ENCODE measurements around the gene CCDC91. TPM values are rescaled to one million over a fixed set of nuclear protein-coding genes. Genes with fewer than 3 reads are reported as not detected.
A peak's percentile ranks its signal among the peaks of the same experiment; 100 is the strongest.

Gene CCDC91, protein sequence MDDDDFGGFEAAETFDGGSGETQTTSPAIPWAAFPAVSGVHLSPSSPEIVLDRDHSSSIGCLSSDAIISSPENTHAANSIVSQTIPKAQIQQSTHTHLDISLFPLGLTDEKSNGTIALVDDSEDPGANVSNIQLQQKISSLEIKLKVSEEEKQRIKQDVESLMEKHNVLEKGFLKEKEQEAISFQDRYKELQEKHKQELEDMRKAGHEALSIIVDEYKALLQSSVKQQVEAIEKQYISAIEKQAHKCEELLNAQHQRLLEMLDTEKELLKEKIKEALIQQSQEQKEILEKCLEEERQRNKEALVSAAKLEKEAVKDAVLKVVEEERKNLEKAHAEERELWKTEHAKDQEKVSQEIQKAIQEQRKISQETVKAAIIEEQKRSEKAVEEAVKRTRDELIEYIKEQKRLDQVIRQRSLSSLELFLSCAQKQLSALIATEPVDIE
- total RNA-seq (10 to 100 TPM; 80.0 to 84.6 TPM), polyA plus RNA-seq (10 to 100 TPM; 57.7 to 73.5 (median 70.1) TPM), total RNA-seq (40.2 to 112 (median 94.3) reads per million in 6 experiments)

DNA sequence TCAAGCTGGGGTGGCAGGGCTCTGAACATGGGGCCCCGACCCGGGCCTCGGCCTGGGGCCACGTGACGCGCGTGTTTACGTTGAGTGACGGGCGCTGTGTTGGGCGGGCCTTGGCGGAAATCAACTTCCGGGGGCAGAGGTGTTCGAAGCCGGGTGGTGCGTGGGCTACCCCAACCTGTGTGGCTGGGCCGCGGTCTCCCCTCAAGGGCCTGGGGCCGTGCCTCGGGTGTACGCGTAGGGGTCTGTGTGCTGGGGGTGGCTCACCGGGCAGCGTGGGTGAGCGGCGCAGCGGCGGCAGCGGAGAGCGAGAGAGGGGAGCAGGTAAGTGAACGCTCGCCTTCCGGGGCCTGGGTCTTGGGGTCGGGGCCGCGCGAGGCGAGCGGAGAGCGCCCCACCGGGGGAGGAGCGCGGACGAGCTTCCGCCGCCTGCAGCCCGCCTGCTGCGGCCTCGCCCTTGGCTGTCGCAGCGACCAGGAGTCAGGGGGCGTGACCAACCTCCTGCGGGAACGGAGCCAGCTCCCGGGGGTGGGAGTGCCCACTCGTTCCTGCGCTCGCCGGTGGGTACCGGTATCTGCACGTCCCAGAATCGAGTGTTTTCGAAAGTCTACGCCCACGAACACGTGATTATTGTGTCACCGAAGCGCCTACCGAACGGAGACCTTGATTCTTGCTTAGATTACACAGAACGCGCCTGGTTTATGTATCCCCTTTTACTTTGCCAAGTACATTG, at the start of gene CCDC91:
TSS of gene CCDC91 (plus strand) at position 136 of the 730 bp plus-strand sequence. CDS start 66,760 bp downstream, outside the sequence.
- Mint-ChIP-seq H3K4me3 (peak within 1 kb of the TSS; percentile 95 to 99 (median 96)), H3K27ac (peak within 1 kb of the TSS; percentile 92 to 100 (median 100)), H3K36me3 (peaks cover 17 to 33% (median 24%) of the 10 kb centered on the region in 3 donors), H3K9me3 (peaks cover 0 to 23% (median 4%) of the 10 kb centered on the region in 9 donors), H3K27me3 (no peaks in the 10 kb centered on the region), H3K4me1 (peaks cover 28 to 66% (median 62%) of the 10 kb centered on the region in 4 donors)
- ATAC-seq (peak; percentile 78 to 80), DNase-seq (peak; percentile 83 to 97 (median 94))
- POLR2A ChIA-PET = interaction anchor here (0.8 to 2.7 kb wide), 9 partner anchors 9 to 1191 kb away, joined by 3 to 13 read pairs (median 4); partner anchors contain the start of genes ERGIC2, KLHL42 and MANSC4

DNA sequence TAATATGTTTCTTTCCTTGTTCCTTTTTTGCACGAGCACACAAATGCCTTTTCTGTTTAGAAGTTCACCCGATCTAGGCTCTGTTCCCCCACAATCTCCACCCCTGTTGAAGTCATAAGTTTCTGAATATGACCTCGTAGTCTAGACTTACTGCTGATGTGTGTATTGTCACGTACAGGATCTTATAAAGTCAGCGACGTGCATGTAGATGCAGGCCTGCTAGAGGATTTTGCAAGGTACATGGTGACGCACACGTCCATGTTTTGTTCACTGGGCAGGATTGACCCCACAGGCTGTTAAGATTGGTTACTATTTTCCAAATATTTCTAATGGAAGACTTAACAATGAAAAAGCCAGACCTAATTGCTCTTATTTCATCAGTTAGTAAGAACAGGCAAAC, 46.2 kb upstream of the CCDC91 start:
- Mint-ChIP-seq H3K4me3 (no peak overlapping the region), H3K27me3 (peaks cover 0 to 2% (median 0%) of the 10 kb centered on the region in 5 donors), H3K9me3 (peaks cover 0 to 6% (median 0%) of the 10 kb centered on the region in 9 donors), H3K27ac (no peak overlapping the region), H3K36me3 (peaks cover 0 to 9% (median 0%) of the 10 kb centered on the region in 3 donors), H3K4me1 (no peaks in the 10 kb centered on the region)
- POLR2A ChIA-PET = no interaction called here
- no peak for DNase-seq
- no peak for ATAC-seq

DNA sequence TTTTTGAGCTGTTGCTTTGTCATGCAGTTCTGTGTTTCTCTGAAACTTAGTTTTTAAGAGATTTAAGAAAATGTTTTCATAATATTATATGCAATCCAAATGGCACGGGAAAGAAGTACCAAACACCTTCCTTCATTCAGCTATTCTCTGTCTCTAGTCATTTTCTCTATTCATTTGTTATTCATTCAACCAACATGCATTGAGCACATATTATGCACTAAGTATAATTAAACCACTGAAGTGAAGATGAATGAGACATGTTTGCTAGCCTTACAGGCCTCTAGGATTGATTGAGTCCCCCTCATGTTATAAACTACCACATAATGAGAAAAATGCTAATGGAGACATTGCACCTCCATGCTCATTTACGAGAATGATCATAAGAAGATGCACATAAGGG, 45.7 kb upstream of the CCDC91 start:
- H3K36me3 Mint-ChIP-seq = peaks cover 0 to 14% (median 0%) of the 10 kb centered on the region in 3 donors
- H3K27me3 Mint-ChIP-seq = peaks cover 0 to 2% (median 0%) of the 10 kb centered on the region in 5 donors
- H3K9me3 Mint-ChIP-seq = peaks cover 0 to 11% (median 0%) of the 10 kb centered on the region in 9 donors
- DNase-seq (no peak), ATAC-seq (no peak)
- H3K4me3 Mint-ChIP-seq = no peak overlapping the region
- H3K27ac Mint-ChIP-seq = no peak overlapping the region
- no peaks in the 10 kb centered on the region for H3K4me1 Mint-ChIP-seq
- POLR2A ChIA-PET = no interaction called here

DNA sequence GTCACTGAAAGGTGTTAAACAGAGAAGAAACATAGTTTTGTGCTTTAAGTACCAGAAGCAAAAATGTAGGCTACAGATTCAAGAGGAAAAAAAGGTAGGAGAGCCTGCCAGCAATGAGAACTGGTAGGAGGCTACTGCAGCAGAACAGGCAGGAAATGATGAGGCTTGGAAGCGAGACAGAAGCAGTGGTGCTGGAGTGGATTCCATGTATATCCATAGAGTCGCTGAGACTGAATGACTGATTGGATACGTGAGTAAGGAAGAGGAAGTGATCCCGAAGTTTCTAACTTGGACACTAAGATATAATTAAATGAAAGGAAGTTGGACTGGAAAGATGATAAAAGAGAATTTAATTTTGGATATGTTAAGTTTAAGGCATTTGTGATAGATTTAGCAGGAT, 45.0 kb upstream of the CCDC91 start:
- no peak for ATAC-seq
- H3K4me3 Mint-ChIP-seq = no peak overlapping the region
- H3K4me1 Mint-ChIP-seq = no peaks in the 10 kb centered on the region
- DNase-seq = no peak
- peaks cover 0 to 21% (median 0%) of the 10 kb centered on the region in 3 donors for H3K36me3 Mint-ChIP-seq
- peaks cover 0 to 18% (median 3%) of the 10 kb centered on the region in 9 donors for H3K9me3 Mint-ChIP-seq
- no peak overlapping the region for H3K27ac Mint-ChIP-seq
- peaks cover 0 to 4% (median 2%) of the 10 kb centered on the region in 5 donors for H3K27me3 Mint-ChIP-seq
- POLR2A ChIA-PET = interaction anchor here (0.7 kb wide), 1 partner anchor 86 kb away, joined by 4 read pairs; no protein-coding TSS in a partner anchor

DNA sequence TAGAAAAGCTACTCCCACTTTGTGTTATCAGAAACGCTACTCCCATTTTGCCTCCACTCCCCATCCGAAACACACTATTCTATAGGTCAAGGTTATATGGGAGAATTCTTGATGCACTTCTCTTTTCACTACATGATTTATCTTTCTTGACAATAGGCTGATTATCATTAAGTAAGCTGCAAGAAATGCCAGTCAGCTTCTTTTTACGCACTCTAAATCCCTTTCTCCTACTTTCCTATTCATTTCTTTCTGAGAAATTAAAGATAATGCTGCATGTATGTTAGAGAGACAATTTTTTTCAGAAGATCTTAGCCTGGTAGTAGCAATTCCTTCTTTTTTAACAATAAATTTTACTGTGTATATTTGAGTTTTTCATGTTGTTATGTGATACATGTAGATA, 41.0 kb upstream of the CCDC91 start:
- POLR2A ChIA-PET = no interaction called here
- no peak for ATAC-seq
- Mint-ChIP-seq H3K4me1 (no peaks in the 10 kb centered on the region), H3K36me3 (peaks cover 0 to 33% (median 0%) of the 10 kb centered on the region in 3 donors), H3K9me3 (peaks cover 0 to 41% (median 16%) of the 10 kb centered on the region in 9 donors), H3K27ac (no peak overlapping the region), H3K27me3 (peaks cover 0 to 6% (median 4%) of the 10 kb centered on the region in 5 donors), H3K4me3 (no peak overlapping the region)
- DNase-seq = no peak

DNA sequence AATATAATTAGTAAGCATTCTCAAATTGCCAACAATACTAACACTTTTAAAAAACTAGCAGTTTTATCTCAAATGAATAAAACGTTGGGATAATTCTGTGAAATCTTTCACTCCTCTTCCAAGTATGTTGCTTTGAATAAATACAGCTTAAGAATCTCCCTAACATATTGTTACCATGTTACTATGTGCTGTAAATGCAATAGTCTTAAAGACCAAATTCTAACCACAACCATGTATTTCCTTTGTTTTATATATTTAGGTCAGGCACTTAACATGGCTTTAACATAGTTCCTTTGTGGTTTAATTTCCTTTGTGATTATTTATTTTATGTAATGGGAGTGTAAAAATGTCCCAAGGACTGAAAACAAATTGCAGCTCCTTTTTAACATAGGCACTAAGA, 33.9 kb upstream of the CCDC91 start:
- Mint-ChIP-seq H3K4me1 (no peaks in the 10 kb centered on the region), H3K4me3 (no peak overlapping the region), H3K27me3 (peaks cover 0 to 5% (median 1%) of the 10 kb centered on the region in 5 donors), H3K36me3 (peaks cover 5 to 11% (median 6%) of the 10 kb centered on the region in 3 donors), H3K27ac (no peak overlapping the region), H3K9me3 (peaks cover 0 to 13% (median 8%) of the 10 kb centered on the region in 9 donors)
- POLR2A ChIA-PET = no interaction called here
- no peak for ATAC-seq
- DNase-seq = no peak

DNA sequence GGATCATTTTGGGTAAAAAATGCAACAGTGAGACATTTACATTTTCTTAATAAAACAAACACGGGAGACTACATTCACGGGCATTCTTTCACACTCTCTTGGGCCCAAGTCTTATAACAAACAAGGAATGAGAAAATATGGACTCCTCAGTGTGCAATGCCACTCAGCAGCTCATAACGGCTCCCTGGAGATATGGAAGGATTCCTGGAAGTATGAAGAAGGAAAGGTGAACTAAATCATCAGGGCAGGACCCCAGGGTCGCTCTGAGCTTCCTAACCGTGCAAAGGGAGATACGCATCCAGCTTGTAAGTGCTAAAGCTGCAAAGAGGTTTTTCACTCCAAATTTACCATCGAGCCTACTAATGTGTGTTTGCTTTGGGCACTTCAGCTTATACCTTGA, 33.5 kb upstream of the CCDC91 start:
- H3K36me3 Mint-ChIP-seq = peaks cover 5 to 11% (median 6%) of the 10 kb centered on the region in 3 donors
- H3K27ac Mint-ChIP-seq = no peak overlapping the region
- POLR2A ChIA-PET = no interaction called here
- peaks cover 0 to 5% (median 1%) of the 10 kb centered on the region in 5 donors for H3K27me3 Mint-ChIP-seq
- H3K4me3 Mint-ChIP-seq = no peak overlapping the region
- DNase-seq (no peak), ATAC-seq (no peak)
- H3K4me1 Mint-ChIP-seq = no peaks in the 10 kb centered on the region
- peaks cover 0 to 13% (median 8%) of the 10 kb centered on the region in 9 donors for H3K9me3 Mint-ChIP-seq

DNA sequence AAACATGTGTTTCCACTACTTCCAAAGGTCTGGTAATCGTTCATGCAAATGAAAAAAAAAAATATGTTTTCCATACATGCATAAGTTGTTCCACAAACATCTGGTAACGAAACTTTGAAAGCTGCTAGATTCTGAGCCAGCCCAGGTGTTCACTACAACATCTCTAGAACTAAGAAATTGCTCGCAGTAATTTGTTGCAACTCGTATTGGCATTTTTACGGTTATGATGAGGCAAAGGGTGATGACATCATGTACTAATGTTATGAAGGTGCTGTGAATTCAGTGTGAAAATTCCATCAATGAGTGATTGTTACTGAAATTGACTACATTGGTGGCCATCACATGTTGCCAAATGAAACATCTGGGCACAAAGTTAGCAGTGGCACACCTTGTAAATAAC, 31.9 kb upstream of the CCDC91 start:
- H3K4me3 Mint-ChIP-seq = no peak overlapping the region
- peaks cover 0 to 4% (median 0%) of the 10 kb centered on the region in 9 donors for H3K9me3 Mint-ChIP-seq
- DNase-seq (no peak), ATAC-seq (no peak)
- peaks cover 9 to 19% (median 17%) of the 10 kb centered on the region in 3 donors for H3K36me3 Mint-ChIP-seq
- H3K27me3 Mint-ChIP-seq = peaks cover 0 to 1% (median 0%) of the 10 kb centered on the region in 5 donors
- H3K27ac Mint-ChIP-seq = no peak overlapping the region
- H3K4me1 Mint-ChIP-seq = no peaks in the 10 kb centered on the region
- POLR2A ChIA-PET = no interaction called here

DNA sequence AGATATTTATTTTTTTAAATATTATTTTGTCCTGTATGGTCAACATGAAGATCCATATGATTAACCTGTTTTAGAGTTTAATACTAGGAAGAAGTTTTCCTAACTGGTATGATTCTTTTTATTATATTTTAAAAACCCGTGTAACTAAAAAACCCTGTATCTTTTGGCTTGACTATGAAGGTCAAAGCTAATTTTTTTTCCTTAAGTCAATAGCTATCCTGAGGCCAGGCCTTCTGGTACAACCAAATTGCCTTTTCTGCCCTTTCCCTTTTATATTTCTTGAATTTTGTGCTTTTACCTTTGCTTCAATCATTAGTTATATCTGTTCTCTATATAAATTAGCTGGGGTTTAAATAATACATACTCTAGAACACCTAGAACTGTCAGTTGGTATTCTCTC, 30.6 kb upstream of the CCDC91 start:
- Mint-ChIP-seq H3K4me3 (no peak overlapping the region), H3K27ac (no peak overlapping the region), H3K27me3 (peaks cover 0 to 2% (median 0%) of the 10 kb centered on the region in 5 donors), H3K36me3 (peaks cover 9 to 21% (median 19%) of the 10 kb centered on the region in 3 donors), H3K4me1 (no peaks in the 10 kb centered on the region), H3K9me3 (peaks cover 0 to 4% (median 0%) of the 10 kb centered on the region in 9 donors)
- DNase-seq = no peak
- no peak for ATAC-seq
- POLR2A ChIA-PET = no interaction called here

DNA sequence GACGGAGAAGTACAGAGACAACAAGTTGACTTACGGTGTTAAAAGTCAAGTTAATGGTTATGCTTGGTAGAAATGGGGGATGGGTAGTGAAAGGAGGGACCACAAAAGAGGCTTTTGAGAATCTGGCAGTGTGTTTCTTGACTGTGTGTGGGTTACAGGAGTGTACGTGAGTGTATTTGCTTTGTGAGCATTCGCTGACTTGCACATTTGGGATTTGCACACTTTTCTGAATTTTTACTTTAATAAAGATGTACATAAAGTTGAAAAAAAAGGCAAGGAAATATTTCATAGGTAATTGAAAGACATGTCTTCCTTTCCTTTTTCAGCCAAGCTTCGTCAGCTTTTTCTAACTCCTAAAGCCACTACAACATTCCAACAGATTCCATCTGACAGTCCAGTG, 28.6 kb upstream of the CCDC91 start:
- ATAC-seq (no peak), DNase-seq (no peak)
- H3K36me3 Mint-ChIP-seq = peaks cover 9 to 21% (median 17%) of the 10 kb centered on the region in 3 donors
- H3K4me3 Mint-ChIP-seq = no peak overlapping the region
- H3K27me3 Mint-ChIP-seq = peaks cover 0 to 2% (median 0%) of the 10 kb centered on the region in 5 donors
- peaks cover 0 to 4% (median 0%) of the 10 kb centered on the region in 9 donors for H3K9me3 Mint-ChIP-seq
- H3K4me1 Mint-ChIP-seq = no peaks in the 10 kb centered on the region
- POLR2A ChIA-PET = interaction anchor here (0.6 kb wide), 1 partner anchor 278 kb away, joined by 3 read pairs; no protein-coding TSS in a partner anchor
- no peak overlapping the region for H3K27ac Mint-ChIP-seq

DNA sequence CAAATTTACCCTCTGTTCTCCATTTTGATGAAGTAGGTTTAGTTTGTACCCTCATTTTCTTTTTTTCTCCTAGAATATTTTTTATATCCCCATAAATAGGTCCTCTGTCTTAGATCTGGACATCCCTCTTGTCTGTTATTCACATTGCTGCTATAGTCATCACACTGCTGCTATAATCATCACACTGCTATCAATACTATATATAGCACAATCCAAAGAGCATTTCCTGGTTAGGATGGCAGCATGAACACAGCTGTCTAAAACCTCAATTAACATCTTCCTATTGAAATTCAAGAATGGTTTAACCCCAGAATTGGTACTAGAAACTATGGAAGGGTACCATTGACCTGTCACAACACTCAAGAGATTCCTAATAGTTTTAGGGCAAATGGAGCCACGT, 27.6 kb upstream of the CCDC91 start:
- Mint-ChIP-seq H3K36me3 (peaks cover 9 to 21% (median 13%) of the 10 kb centered on the region in 3 donors), H3K9me3 (peaks cover 0 to 4% (median 0%) of the 10 kb centered on the region in 9 donors), H3K4me1 (no peaks in the 10 kb centered on the region), H3K4me3 (no peak overlapping the region), H3K27me3 (peaks cover 0 to 2% (median 0%) of the 10 kb centered on the region in 5 donors), H3K27ac (no peak overlapping the region)
- ATAC-seq = no peak
- no peak for DNase-seq
- POLR2A ChIA-PET = no interaction called here

DNA sequence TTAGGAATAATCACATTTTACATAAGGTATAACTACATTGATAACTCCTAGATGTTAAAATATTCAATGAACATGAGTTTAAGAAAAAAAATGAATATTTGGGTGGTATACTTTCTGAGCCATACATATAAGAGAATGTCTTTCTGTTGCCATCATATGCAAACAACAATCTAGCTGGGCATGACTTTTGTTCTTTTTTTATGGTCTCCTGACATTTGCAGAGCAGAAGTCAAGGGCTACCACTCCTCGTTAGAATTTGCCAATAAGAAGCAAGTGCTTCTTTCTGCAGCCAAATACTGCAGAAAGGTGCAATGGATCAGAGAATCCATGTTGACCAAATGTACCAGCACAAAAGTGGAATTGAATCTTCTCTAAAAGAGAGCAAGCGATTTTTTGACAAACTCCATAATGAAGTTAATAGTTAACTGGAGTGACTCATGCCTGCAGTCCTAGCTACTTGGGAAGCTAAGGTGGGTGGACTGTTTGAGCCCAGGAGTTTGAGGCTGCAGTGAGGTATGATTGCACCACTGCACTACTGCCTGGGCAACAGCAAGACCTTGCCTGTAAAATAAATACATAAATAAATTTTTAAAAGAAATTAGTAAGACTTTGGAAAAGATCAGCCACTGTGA, 25.5 kb upstream of the CCDC91 start:
- H3K36me3 Mint-ChIP-seq = peaks cover 9 to 16% (median 13%) of the 10 kb centered on the region in 3 donors
- peaks cover 0 to 2% (median 0%) of the 10 kb centered on the region in 5 donors for H3K27me3 Mint-ChIP-seq
- no peak for ATAC-seq
- no peak for DNase-seq
- POLR2A ChIA-PET = no interaction called here
- no peaks in the 10 kb centered on the region for H3K4me1 Mint-ChIP-seq
- H3K4me3 Mint-ChIP-seq = no peak overlapping the region
- no peak overlapping the region for H3K27ac Mint-ChIP-seq
- peaks cover 0 to 4% (median 0%) of the 10 kb centered on the region in 9 donors for H3K9me3 Mint-ChIP-seq
